HG03439 (cell line): ENCODE data around the gene UBASH3B.
"Not testable (repeated sequence)": the region's sequence is repeated elsewhere in the genome, so short reads cannot be mapped to it uniquely, and the experiment has no call there.

Experiments
- ATAC-seq: cut with Tn5 transposase; IDR thresholded peaks from one replicate; pipeline ENCODE4 v1.9.1; 2021; ENCODE audit warnings: mild to moderate bottlenecking, moderate library complexity; ENCODE audit not compliant: unreplicated experiment

UBASH3B gene

GRCh38 chr11:122655527-122656072 is at the start of gene UBASH3B:
Gene UBASH3B, plus strand, starts transcription at chr11:122655722. Its CDS starts 328 bp downstream, at chr11:122656050.
- ATAC-seq: peak; percentile 88

- ATAC-seq: not testable (repeated sequence)
Measured at GRCh38 chr11:122607162-122607561, 48.4 kb upstream of the UBASH3B start.

- no peak for ATAC-seq
Measured at GRCh38 chr11:122612123-122612824, 43.2 kb upstream of the UBASH3B start.

- no peak for ATAC-seq
Measured at GRCh38 chr11:122616718-122617117, 38.8 kb upstream of the UBASH3B start.

- no peak for ATAC-seq
Measured at GRCh38 chr11:122617297-122617696, 38.2 kb upstream of the UBASH3B start.

GRCh38 chr11:122617926-122618325 is 37.6 kb upstream of the UBASH3B start:
- ATAC-seq: no peak

- no peak for ATAC-seq
Measured at GRCh38 chr11:122618927-122619326, 36.6 kb upstream of the UBASH3B start.

GRCh38 chr11:122619757-122620156 is 35.8 kb upstream of the UBASH3B start:
- ATAC-seq: no peak

- ATAC-seq: not testable (repeated sequence)
Measured at GRCh38 chr11:122625501-122625900, 30.0 kb upstream of the UBASH3B start.

GRCh38 chr11:122625976-122626665 is 29.4 kb upstream of the UBASH3B start:
- no peak for ATAC-seq

GRCh38 chr11:122627745-122628144 is 27.8 kb upstream of the UBASH3B start:
- ATAC-seq: no peak

- ATAC-seq: no peak
Measured at GRCh38 chr11:122628810-122629555, 26.5 kb upstream of the UBASH3B start.

- no peak for ATAC-seq
Measured at GRCh38 chr11:122632181-122632824, 23.2 kb upstream of the UBASH3B start.

- no peak for ATAC-seq
Measured at GRCh38 chr11:122633219-122633829, 22.2 kb upstream of the UBASH3B start.

GRCh38 chr11:122634501-122634900 is 21.0 kb upstream of the UBASH3B start:
- ATAC-seq: no peak

- ATAC-seq: no peak
Measured at GRCh38 chr11:122637541-122637940, 18.0 kb upstream of the UBASH3B start.

GRCh38 chr11:122642472-122642922 is 13.0 kb upstream of the UBASH3B start:
- no peak for ATAC-seq

- no peak for ATAC-seq
Measured at GRCh38 chr11:122642971-122643370, 12.6 kb upstream of the UBASH3B start.

GRCh38 chr11:122645847-122646246 is 9.7 kb upstream of the UBASH3B start:
- no peak for ATAC-seq
